T1000 (cell line): ENCODE measurements around the gene SNRPD1.
"Not testable (repeated sequence)": the region's sequence is repeated elsewhere in the genome, so short reads cannot be mapped to it uniquely, and the experiment has no call there.

Experiments
- DNase-seq: peaks from one replicate; lab custom pipeline; 2025; ENCODE audit warnings: mixed read lengths; lab: John Stamatoyannopoulos, UW

Gene SNRPD1

GRCh38 chr18:21612125-21613039 is at the start of gene SNRPD1:
Gene SNRPD1, plus strand, starts transcription at chr18:21612314. Its CDS starts 116 bp downstream, at chr18:21612430.
- DNase-seq = peak; percentile 87

DNA sequence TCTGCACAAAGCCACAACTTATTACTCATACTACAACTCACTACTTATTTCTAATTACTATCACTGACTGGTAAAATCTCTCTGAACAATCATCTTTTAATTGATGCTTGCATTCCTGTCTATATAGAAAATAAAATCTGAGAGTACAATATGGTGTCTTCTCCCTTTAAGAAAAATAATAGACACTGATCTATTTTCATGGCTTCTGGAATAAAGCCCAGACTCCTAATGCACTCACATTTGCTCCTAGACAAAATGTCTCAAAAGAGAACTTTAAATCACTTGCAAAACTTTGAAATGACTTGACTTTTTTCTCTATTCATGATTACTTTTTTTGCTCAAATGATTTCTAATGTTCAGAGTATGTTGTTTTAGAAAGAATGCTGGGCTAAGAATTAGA is 40.3 kb upstream of the SNRPD1 start:
- no peak for DNase-seq

DNA sequence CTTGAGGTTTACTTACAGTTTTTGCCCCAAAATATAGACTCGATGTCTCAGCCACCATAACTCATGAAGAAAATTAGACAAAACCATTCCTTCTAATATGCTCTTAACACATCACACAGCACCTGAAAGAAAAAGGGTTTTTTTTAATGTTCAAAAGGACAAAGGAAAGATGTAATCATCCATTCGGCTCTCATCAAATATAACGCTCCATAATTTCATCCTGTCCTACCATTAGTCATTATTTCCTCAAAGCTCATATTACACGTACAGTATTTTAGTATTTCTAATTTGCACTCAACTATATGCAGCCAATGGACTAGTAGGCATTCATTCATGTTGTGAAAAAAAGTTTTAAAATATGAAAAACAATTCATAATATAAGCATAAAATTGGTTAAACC is 36.5 kb upstream of the SNRPD1 start:
- DNase-seq = no peak

DNA sequence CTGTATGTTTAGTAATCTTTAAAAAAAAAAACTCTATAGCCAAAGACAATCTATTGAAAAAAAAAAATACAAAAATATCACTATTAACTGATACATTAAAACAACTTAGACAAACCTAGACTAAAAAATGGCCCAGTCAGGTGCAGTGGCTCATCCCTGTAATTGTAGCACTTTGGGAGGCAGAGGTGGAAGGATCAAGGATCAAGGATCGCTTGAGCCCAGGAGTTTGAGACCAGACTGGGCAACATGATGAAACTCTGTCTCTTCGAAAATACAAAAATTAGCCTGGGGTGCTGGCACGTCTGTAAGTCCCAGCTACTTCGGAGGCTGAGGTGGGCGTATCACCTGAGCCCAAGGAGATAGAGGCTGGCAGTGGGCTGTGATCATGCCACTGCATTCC is 27.7 kb upstream of the SNRPD1 start:
- DNase-seq = no peak

- not testable (repeated sequence) for DNase-seq
Measured at GRCh38 chr18:21592361-21592760, 19.8 kb upstream of the SNRPD1 start.

GRCh38 chr18:21593540-21594257 is 18.4 kb upstream of the SNRPD1 start:
- no peak for DNase-seq

DNA sequence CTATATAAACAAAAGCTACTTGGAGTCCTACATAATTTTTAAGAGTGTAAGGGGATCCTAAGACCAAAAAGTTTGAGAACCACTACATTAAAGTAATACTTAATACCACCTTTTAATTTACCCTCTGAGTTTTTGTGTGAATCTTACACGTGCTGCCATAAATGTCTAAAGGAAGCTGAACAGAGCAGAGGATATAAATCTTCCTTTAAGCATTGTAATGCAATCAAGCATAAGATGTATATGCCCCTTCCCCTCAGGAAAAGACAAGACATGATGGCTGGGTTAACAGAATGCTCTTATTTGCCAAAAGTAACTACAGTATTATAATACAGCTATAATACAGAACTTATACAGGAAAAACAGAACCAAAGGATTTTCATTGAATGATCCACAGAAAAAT is 14.5 kb upstream of the SNRPD1 start:
- DNase-seq = no peak

GRCh38 chr18:21598726-21599584 is 13.2 kb upstream of the SNRPD1 start:
- no peak for DNase-seq

DNA sequence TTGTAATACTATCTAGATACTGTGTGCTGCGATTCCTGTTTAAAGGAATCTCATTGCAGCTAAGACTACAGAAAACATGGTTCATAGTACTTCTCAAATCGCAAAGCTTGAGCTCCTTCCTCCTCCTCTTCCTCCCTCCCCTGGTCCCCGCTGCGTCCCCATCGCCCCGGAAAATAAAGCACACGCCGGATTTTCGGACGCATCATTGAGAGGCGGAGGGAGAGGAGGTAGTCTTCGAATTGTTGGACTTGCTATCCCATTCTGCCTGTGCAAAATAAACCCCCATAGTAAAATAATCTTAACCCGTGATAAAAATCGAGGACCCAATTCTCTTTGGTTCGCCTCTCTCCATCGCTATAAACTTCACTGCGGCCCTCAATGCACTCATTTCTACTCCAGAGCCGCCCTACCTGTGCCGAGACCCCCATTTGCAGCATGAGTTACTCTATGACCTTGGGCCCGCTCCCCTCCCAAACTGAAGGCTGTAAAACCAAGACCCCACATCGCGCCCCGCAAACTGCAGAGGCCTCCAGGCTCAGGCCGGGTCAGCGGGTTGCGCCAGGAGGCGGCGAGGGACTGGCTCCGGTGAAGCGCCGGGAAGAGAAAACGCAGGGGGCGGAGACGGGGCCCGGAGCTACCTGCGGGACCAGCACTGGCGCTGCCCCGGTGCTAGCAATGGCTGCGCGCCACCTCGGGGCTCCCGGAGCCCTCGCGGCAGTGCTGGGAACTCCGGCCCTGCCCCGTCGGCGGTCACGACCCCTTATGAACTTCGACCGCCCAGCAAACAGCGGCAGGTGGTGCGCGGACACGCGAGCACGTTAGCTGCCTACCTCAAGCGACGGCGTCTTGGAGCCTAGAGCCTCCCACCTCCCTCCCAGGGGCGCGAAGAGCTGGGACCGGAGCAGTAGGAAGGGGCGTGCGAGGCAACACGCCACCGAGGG is 12.3 kb upstream of the SNRPD1 start:
- DNase-seq = no peak

GRCh38 chr18:21600526-21601410 is 11.3 kb upstream of the SNRPD1 start, which contains the start of gene ESCO1:
Gene ESCO1, minus strand, starts transcription at chr18:21600704. Its CDS starts 25,861 bp downstream, at chr18:21574843.
- peak; percentile 97 for DNase-seq

GRCh38 chr18:21602299-21602587 is 9.9 kb upstream of the SNRPD1 start:
- DNase-seq = no peak

DNA sequence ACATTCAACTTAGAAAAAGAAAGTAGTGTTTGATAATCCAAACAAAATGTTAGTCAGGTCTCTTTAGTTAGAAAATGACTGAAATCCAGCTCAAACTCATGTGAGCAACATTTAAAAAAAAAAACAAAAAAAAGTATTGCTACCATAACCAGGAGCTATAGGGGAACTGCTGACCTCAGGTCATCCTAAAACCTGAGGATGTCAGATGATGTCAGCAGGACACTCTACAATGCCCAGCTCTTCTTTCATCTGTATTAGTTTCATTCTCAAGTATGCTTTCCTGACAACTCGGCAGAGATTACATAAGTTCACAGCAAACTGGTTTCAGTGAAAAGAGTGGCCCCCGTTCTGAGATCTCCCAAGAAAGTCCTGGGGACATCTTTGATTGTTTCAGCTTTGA is 7.4 kb upstream of the SNRPD1 start:
- no peak for DNase-seq

- DNase-seq = no peak
Measured at GRCh38 chr18:21605213-21605612, 6.9 kb upstream of the SNRPD1 start.

GRCh38 chr18:21611401-21612124 is 551 bp upstream of the SNRPD1 start:
- not testable (repeated sequence) for DNase-seq

- DNase-seq = not testable (repeated sequence)
Measured at GRCh38 chr18:21621640-21622039, 9.5 kb downstream of the SNRPD1 start.

DNA sequence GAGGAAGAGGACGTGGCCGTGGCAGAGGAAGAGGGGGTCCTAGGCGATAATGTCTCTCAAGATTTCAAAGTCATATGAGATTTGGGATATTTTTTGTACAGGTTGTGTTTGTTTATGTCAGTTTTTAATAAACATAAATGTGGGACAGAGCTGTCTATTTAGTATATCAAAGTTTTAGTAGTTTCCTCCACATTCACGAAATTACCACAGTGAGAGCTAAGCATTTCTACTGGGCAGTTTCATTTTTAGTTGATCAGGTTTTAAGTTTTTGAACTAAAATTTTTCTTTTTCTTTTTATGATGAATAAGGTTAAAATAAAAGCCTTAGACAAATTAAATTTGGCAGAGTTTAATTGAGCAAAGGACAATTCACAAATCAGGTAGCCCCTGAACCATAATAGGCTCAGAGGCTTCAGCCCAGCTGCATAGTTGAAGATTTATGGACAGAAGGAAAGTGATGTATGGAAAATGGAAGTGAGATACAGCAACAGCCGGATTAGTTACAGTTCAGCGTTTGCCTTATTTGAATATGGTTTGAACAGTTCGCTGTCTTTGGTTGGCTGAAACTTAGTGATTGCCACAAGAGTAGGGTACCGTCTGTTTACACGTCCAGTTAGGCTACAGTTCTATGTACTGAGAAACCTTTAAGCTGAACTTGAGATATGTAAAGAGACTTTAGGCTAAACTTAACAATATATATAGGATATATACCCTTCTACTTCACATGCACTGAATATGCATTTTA is 17.1 kb downstream of the SNRPD1 start:
- DNase-seq = no peak

DNA sequence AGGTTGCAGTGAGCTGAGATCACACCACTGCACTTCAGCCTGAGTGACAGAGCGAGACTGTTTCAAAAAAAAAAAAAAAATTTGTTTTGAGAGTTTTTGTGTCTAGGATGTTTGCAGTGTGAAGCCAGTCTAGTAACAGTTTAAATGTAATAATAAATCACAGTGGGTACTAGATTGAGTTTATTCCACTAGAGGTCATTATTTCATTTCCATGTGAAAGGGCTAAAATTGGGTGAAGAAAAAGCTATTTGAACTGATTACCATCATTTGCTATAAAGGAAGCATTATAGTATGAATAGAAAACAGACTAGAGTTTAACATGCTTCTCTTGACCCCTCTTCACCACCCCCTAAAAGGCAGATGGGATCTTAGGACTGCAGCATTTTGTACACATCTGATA is 20.3 kb downstream of the SNRPD1 start:
- DNase-seq = no peak

GRCh38 chr18:21634588-21635199 is 22.6 kb downstream of the SNRPD1 start:
- no peak for DNase-seq
